OCI-M1 (cell line): ENCODE data around the gene RNF150.

Source experiments
- DNase-seq: peaks from one replicate; lab custom pipeline; 2025; lab: John Stamatoyannopoulos, UW

RNF150 gene

DNA sequence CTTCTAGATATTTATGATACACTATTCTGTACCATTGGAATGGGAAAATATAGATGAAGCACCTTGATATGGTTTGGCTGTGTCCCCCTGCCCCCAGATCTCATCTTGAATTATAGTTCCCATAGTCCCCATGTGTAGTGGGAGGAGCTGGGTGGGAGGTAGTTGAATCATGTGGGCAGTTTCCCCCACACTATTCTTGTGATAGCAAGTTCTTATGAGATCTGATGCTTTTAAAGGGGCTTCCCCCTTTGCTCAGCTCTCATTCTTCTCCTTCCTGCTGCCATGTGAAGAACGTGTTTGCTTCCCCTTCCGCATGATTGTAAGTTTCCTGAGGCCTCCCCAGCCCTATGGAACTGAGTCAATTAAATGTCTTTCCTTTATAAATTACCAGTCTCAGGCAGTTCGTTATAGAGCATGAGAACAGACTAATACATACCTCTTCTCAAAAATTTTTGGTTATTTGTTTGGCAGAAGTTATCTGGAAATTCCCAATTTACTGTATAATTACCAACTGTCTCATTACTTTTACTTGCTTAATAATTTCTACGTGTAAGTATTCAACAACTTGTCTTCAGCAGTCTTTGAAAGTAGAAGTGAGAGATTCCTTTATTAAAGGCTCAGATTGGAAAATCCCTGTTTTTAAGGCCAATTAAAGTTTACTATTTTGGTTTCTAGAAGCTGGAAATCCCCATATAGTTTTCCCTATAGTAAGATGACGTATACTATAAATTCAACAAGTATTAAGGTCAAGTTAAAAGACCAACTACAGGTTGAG lies 152.7 kb downstream of the RNF150 start:
- DNase-seq: no peak

- no peak for DNase-seq
These were observed 156.5 kb downstream of the RNF150 start for GRCh38 chr4:140976768-140977167.

DNA sequence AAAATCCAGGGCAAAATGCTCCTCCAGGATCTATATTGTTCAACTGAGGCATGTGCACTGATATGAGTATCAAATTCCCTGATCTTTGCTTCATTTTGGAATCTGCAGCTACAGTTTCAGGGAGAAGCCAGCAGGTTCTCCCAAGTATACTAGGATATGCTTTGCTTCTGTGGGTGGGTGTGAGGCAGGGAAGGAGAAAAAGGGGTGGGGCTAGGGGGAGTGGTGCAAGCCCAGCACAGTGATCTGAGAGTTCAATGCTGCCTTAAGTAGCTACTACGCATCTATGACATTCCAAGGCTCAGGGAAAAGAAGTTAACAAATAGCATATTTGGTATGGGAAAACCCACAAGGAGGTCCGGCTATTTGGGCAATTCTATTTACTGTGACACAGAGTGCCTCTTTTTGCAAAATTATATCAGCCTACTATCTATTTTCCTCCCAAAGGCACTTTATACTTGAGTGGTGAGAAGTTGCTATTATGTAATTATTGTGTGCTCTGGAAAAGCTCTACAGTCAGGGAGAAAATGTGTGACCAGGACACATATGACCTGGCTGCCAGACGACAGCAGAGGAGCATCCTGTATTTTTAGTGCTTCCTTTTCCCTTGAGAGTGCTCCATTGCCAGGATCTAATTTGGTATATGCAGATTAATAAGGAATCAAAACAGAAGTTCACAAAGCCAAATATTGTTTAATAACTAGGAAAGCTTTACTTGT lies 162.0 kb downstream of the RNF150 start:
- DNase-seq: no peak

DNA sequence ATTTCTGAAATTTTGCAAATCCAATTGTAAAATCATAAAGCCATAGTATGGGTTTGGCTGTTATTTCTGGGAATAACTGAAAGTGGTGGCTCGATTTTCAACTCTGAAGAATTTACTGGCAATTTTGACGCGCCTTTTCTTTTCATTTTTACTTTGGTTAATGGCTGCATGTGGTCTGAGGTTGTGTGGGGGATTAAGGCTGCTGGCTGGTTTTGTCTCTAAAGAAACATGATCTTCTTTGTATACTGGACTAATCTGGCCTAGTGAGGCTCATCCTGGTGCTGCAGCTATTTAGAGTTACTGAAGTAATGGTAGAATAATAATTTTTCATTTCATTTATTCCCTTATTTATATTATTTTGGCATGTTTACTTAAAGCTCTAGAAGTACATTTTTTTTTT lies 164.0 kb downstream of the RNF150 start:
- no peak for DNase-seq

GRCh38 chr4:140968371-140968770 lies 164.9 kb downstream of the RNF150 start:
- DNase-seq: no peak

DNA sequence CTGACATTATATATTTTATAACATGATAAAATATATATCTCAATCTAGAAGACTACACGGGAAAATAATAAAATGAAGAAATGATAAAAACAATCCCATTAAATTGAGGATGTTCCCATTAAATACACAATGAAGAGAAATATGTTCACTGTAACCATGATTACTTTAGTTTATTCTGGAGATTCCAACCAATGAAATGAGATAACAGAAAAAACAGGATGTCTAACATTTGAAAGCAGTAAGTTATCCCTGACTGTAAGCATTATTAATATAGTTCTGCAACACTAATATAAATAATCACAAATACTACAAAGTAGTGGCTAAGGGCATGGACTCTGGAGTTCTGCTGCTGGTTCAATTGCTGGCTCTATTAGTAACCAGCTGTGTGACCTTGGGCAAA lies 169.4 kb downstream of the RNF150 start:
- DNase-seq: no peak

DNA sequence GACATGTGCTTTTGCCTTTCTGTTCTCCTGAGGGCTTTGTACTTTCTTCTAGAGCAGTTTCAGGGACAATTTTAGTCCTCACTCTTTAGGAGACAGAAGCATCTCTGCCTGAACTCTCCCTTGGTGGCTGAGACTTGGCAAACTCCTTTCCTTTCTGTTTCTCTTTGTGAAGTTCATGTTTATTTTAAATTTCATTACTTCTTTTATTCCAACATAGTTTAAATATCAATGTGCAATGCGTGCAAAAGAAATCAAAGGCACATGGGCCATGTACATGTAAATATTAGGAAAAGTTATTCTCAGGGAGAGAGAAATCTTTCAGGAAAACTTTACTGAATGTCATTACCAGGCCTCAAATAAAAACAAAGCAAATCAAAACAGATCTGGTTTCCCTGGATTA lies 177.6 kb downstream of the RNF150 start:
- no peak for DNase-seq

DNA sequence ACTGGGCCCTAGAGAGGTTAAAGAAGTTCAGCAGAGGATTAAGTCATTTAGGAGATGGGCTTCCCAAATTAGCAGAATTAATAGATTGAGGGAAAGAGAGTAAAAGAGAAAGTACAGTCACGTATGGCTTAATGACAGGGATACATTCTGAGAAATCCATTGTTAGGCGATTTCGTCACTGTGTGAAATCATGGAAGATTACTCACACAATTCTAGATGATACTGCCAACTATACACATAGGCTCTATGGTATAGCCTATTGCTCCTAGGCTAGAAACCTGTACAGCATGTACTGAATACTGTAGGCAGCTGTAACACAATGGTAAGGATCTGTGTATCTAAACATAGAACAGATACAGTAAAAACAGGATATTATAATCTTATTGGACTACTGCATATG lies 180.6 kb downstream of the RNF150 start:
- peak; percentile 19 for DNase-seq

DNA sequence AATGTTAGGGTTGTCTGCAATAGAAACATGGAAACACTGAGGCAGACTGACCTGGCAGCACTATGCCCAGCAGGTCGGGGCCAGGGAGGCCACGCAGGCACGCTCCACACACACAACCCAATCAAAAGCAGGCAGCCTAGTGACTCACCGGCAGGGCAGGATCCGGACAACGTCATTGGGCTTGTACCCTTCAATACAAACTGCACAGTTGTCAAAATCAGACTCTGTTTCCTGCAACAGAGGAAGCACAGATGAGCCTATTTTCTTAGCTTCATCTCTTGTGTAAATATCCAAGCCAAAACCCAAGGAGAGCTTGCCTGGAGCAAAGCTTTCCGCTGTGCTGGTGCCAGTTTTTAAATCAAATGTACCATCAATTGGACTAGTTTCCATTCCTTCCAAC lies 185.8 kb downstream of the RNF150 start:
- DNase-seq: no peak

GRCh38 chr4:140945106-140945505 lies 188.2 kb downstream of the RNF150 start:
- DNase-seq: no peak

GRCh38 chr4:140944572-140944971 lies 188.7 kb downstream of the RNF150 start:
- no peak for DNase-seq

DNA sequence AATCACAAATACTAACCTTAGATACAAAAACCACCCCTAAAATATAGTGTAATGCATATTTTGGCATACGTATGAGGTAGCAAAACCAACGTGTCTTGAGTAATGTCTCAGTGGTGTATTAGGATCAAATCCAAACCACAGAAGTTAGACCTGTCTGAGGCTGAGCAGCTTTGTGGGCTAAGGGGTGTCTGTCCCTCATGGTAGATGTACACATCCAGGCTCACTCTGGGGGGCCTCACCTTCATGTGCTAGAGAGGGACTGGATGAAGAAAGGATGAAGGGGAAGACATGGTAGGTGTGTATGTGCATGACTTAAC lies 189.1 kb downstream of the RNF150 start:
- no peak for DNase-seq

DNA sequence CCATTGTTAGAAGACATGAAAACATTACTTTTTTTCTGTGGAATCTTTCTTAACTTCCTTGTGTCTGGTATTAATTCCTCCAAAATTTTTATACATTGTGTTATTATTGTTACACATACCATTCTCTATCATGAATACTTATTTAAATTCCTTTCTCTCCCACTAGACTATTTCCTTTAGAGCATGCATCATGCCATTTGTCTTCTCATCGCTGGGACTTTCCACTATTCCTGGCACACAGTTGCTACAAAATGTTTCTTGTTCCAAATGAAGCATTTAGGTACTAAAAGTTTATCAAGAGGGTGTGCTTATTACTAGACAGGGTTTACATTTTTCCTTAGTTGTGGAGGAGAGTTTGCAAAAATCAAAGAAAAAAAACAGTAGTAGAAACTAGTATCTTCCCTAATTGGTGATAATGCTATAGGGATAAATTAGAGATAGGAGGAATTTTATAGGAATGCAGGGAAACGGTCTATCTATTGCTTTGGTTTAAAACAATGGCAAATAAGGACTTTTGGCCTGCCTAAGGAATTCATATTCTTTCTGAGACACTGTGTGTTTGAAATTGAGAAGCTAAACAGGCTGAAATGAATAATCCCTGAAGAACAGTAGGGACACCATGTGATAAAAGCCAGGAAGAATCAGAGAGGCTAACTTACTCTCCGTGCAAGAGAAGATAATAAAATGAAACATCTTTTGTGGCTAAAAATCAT lies 189.6 kb downstream of the RNF150 start:
- no peak for DNase-seq

DNA sequence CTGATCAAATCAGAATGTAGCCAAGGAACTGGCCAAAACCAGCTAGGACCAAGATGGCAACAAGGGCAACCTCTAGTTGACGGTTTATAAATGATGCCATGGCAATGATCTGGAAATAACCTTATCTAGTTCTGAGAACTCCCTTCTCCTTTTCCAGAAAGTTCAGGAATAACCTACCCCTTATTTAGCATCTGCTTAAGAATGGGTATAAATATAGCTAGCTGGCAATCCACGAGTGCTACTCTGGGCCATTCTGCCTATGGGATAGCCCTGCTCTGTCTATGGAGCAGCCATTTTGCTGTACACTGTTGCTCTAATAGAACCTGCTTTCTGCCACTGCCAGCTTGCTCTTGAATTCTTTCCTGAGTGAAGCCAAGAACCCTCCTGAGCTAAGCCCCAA lies 192.7 kb downstream of the RNF150 start:
- peak; percentile 70 for DNase-seq

DNA sequence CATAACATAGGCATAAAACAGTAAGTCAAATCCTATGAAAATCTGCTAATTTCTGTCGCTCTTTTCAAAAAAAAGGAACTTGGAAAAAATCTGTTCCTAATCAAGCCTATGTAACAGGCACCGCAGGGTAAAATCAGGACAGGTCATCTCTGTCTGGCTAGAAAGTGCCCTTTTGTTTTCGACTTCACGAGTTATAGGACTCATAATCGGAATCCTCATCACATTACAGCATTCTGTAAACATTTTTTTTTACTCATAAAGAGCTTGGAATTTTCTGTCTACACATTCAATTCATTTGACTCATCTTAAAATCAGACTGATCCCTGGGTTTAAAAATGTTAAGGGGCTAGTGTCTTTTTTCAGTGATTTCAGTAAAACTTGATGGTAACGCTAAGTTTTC lies 195.4 kb downstream of the RNF150 start:
- no peak for DNase-seq

- DNase-seq: no peak
These were observed 198.0 kb downstream of the RNF150 start for GRCh38 chr4:140935254-140935653.

- no peak for DNase-seq
These were observed 200.7 kb downstream of the RNF150 start for GRCh38 chr4:140932501-140933045.

DNA sequence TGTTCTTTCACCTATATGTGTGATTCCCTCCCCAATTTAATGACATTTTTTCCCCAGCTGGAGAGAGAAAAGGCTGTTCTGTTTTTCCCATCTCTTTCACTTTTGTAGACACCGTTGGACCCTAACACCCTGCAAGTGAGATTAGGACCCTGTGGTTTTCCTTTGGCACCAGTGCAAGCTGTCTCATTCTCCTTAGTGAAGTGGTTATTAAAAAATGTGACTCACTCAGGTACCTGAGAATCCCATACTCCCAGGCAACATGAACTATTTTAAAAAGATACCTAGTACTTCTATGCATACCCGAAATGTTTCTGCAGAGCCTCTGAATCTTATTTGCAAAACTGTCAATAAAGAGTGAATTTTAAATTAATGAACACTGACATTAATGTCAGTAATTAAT lies 201.4 kb downstream of the RNF150 start:
- DNase-seq: peak; percentile 35

- no peak for DNase-seq
These were observed 202.7 kb downstream of the RNF150 start for GRCh38 chr4:140930557-140930956.

DNA sequence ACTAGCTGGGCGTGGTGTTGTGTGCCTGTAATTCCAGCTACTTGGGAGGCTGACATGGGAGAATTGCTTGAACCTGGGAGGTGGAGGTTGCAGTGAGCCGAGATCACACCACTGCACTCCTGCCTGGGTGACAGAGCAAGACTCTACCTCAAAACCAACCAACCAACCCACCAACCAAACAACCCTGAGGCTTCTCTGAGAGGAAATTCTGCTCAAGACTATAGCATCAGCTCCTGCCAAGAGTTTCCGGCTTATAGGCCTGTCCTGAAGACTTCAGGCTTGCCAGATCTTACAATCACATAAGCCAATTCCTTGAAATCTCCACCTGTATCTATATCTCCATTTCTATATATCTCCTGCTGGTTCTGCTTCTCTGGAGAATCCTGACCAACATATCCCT lies 203.3 kb downstream of the RNF150 start:
- DNase-seq: no peak

DNA sequence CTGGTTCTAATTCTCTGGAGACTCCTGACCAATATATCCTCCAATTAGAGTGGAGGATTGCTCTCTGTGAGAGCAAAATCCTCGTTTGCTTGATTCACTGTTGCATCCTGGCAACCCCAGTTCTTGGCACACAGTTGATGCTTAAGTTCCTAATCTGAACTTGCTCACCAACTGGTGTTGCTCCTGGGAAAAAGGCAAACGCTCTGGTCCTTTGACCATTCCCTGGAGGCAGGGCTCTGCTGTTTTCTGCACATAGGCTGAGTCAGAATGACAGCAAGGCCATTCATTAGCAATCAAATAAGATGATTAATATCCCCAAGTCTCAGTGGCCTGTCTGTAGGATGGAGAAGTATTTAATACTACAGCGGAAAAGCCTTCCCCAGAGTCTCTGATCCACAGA lies 204.4 kb downstream of the RNF150 start:
- no peak for DNase-seq

DNA sequence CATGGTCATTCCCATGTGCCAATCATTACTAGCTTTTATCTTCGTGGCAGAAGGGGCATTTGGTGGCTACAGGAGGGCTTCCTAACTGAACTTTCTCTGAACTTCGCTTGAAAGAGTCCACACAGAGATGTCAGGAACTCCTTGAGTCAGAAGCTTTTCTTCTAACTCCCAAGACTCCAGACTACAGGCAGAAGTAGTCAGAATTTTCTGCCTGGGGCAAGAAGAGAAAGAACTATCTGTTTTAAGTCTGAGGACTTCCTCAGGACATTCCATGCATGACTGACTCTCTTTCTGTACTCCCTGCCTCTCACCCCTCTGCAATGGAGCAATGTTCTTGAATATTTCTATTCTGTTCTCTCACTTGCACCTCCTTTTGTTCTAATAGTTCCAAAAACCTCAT lies 206.6 kb downstream of the RNF150 start:
- DNase-seq: no peak

GRCh38 chr4:140925417-140925816 lies 207.9 kb downstream of the RNF150 start:
- no peak for DNase-seq
